ENCODE results near the gene CA5B.
A peak's percentile ranks its signal among the peaks of the same experiment; 100 is the strongest.
"Not testable (repeated sequence)": the region's sequence is repeated elsewhere in the genome, so short reads cannot be mapped to it uniquely, and the experiment has no call there.

Gene CA5B

GRCh38 chrX:15747626-15748173 is 9.6 kb downstream of the CA5B start:
- FAIRE-seq (peak; percentile 63), DNase-seq (ENCODE audit: insufficient read length, low spot score) (no peak)

- FAIRE-seq = peak; percentile 92
- no peak for DNase-seq (ENCODE audit: insufficient read length, low spot score)
Observed at GRCh38 chrX:15748841-15749240, 10.8 kb downstream of the CA5B start.

- FAIRE-seq (peak; percentile 89), DNase-seq (ENCODE audit: insufficient read length, low spot score) (no peak)
Observed at GRCh38 chrX:15749642-15750610, 11.9 kb downstream of the CA5B start.

- FAIRE-seq (peak; percentile 93), DNase-seq (ENCODE audit: insufficient read length, low spot score) (no peak)
Observed at GRCh38 chrX:15750611-15751154, 12.6 kb downstream of the CA5B start.

- DNase-seq (ENCODE audit: insufficient read length, low spot score) (no peak), FAIRE-seq (no peak)
Observed at GRCh38 chrX:15751155-15751819, 13.2 kb downstream of the CA5B start.

GRCh38 chrX:15755091-15755490 is 17.0 kb downstream of the CA5B start:
- no peak for FAIRE-seq
- no peak for DNase-seq (ENCODE audit: insufficient read length, low spot score)

- FAIRE-seq = no peak
- no peak for DNase-seq (ENCODE audit: insufficient read length, low spot score)
Observed at GRCh38 chrX:15758140-15758539, 20.1 kb downstream of the CA5B start.

GRCh38 chrX:15759886-15760285 is 21.8 kb downstream of the CA5B start:
- not testable (repeated sequence) for DNase-seq (ENCODE audit: insufficient read length, low spot score); FAIRE-seq

GRCh38 chrX:15761564-15762191 is 23.6 kb downstream of the CA5B start:
- DNase-seq (ENCODE audit: insufficient read length, low spot score) (peak; percentile 15), FAIRE-seq (peak; percentile 92)

GRCh38 chrX:15769300-15769954 is 31.4 kb downstream of the CA5B start:
- FAIRE-seq = no peak

GRCh38 chrX:15781961-15782699 is 44.1 kb downstream of the CA5B start:
- peak; percentile 17 for DNase-seq (ENCODE audit: insufficient read length, low spot score)
- peak; percentile 100 for FAIRE-seq

More at GRCh38 chrX:15769300-15769954, 31.4 kb downstream of the CA5B start:
- no peak for DNase-seq (ENCODE audit: insufficient read length, low spot score)

- FAIRE-seq (no peak), DNase-seq (ENCODE audit: insufficient read length, low spot score) (no peak)
Observed at GRCh38 chrX:15785176-15785750, 47.2 kb downstream of the CA5B start.

- FAIRE-seq (no peak), DNase-seq (ENCODE audit: insufficient read length, low spot score) (no peak)
Observed at GRCh38 chrX:15786915-15787314, 48.8 kb downstream of the CA5B start.

- peak; percentile 100 for FAIRE-seq
- peak; percentile 43 for DNase-seq (ENCODE audit: insufficient read length, low spot score)
Observed at GRCh38 chrX:15789979-15790768, 52.1 kb downstream of the CA5B start, which contains the start of gene ZRSR2. Gene ZRSR2, plus strand, starts transcription at chrX:15790484. Its CDS starts 12 bp downstream, at chrX:15790496.

- FAIRE-seq (peak; percentile 78), DNase-seq (ENCODE audit: insufficient read length, low spot score) (no peak)
Observed at GRCh38 chrX:15790769-15791290, 52.8 kb downstream of the CA5B start.

GRCh38 chrX:15797707-15798106 is 59.6 kb downstream of the CA5B start:
- no peak for DNase-seq (ENCODE audit: insufficient read length, low spot score)

GRCh38 chrX:15804563-15804962 is 66.5 kb downstream of the CA5B start:
- FAIRE-seq (no peak), DNase-seq (ENCODE audit: insufficient read length, low spot score) (no peak)

More at GRCh38 chrX:15797707-15798106, 59.6 kb downstream of the CA5B start:
- no peak for FAIRE-seq

- no peak for DNase-seq (ENCODE audit: insufficient read length, low spot score)
- FAIRE-seq = peak; percentile 73
Observed at GRCh38 chrX:15808254-15808653, 70.2 kb downstream of the CA5B start.
